Spleen (tissue), 7 donors: ENCODE measurements around the gene CLSTN3.

Experiments
- POLR2A ChIP-seq, 3 donors: fragments of 450-650 bp; IDR thresholded peaks; one replicate each; pipeline ENCODE4 v1.5.1; 2017; ENCODE audit warnings: antibody characterized with exemption in 3 of 3, mild to moderate bottlenecking in 1 of 3
- TF ChIP-seq, protein P1 (sequence below), 11 experiments: fragments of 200-600 bp in 7 of 11; fragments of 450-650 bp in 4 of 11; sonication (generic) in 4 of 11; IDR thresholded peaks in 8 of 11; conservative IDR thresholded peaks in 3 of 11; 1 replicate in 7 of 11; 2 replicates in 4 of 11; pipeline versions ENCODE4 v1.4.0 to v1.8.0; 2016 to 2021; ENCODE audit warnings: antibody characterized with exemption in 11 of 11, inconsistent platforms in 4 of 11, mild to moderate bottlenecking in 1 of 11
- donor health status: DM: no; HTN: no; CAD: no; lungs with moderate emphysema.
- donor health status: DM: no; HTN: no; CAD: no.
- donor health status: DM: no; HTN: no; CAD: no.

DNA sequence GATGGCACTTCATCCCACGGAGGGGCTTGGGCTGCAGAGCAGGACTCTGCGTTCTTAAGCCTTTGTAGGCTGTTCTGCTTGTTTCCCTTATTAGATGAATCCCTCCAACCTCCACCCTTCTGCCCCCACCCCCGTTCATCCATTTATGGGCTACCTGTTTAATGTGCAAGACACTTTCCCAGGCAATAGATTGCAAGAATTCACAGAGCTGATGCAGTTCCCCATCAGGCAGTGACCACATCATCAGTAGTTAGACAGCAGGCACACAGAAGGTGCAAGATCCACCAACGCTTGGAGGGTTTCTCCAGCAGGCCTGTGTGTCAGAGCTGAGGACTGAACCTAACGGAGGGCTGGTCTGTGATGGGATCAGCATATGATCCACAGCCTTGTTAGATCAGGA is 36.7 kb upstream of the CLSTN3 start:
- TF ChIP-seq, protein P1, sequence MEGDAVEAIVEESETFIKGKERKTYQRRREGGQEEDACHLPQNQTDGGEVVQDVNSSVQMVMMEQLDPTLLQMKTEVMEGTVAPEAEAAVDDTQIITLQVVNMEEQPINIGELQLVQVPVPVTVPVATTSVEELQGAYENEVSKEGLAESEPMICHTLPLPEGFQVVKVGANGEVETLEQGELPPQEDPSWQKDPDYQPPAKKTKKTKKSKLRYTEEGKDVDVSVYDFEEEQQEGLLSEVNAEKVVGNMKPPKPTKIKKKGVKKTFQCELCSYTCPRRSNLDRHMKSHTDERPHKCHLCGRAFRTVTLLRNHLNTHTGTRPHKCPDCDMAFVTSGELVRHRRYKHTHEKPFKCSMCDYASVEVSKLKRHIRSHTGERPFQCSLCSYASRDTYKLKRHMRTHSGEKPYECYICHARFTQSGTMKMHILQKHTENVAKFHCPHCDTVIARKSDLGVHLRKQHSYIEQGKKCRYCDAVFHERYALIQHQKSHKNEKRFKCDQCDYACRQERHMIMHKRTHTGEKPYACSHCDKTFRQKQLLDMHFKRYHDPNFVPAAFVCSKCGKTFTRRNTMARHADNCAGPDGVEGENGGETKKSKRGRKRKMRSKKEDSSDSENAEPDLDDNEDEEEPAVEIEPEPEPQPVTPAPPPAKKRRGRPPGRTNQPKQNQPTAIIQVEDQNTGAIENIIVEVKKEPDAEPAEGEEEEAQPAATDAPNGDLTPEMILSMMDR (IDR thresholded peaks at IDR 0.05 in 8 of 11, conservative IDR thresholded peaks at IDR 0.05 in 3 of 11): no peak
- no peak for TF ChIP-seq POLR2A (IDR thresholded peaks at IDR 0.05)
